GOT3 (cell line): ENCODE results near the gene PDE3A.

ENCODE experiments used
- DNase-seq: peaks from one replicate; lab custom pipeline; 2025; ENCODE audit warnings: mixed read lengths; lab: John Stamatoyannopoulos, UW

PDE3A gene

DNA sequence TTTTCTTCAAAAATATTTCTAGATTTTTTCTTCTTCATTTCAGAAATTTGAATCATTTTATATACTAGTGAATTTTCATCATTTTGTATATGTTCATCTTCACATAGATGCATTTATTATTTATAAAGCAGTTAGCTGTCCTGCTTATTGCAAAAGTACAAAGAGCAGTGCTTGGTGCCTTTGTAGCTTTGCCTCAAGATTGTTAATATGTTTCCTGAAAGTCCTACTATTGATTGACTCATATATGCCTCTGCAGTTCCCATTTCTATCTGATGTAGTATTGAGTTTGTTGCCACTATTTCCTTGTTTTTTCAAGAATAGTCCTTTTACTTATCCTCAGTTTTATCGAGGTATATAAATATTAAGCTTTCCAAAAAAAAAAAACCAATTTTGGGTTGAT lies 89.7 kb downstream of the PDE3A start:
- no peak for DNase-seq

DNA sequence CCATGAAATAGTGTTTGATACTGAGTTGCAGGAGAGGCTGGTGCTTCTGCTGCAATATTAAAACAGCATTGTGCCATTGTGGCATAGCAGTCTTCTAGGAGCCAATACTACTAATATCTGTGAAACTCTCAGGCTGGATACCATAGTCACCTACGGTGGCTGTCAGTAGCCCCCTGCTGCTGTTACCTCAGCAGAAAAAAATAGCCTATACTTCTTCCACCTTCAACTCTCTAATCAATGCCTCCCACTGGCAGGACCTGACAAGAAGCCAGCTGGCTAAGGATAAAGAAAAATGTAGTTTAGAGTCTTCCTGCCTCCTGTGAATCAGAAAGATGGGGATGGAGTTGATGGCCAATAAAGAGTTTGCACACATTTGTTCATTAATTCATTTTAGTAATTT lies 91.6 kb downstream of the PDE3A start:
- DNase-seq: no peak

DNA sequence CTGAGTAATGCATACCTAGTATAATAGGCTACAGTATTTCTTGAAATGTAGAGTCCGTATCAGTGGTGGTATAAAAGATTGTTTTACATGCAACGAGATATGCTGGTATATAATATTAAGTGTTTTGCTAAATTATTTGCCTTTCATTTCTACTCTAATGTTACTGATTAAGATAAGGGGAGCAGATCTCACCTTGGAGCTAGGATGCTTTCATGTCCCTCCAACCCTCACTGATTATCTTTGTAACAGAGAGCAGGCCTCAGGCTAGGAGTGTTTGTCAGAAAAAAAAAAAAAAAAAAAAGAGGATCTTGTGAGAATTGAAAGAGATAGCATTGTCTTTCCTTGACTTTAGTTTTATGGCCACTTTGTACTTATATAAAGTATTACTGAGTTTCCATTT lies 92.6 kb downstream of the PDE3A start:
- no peak for DNase-seq

DNA sequence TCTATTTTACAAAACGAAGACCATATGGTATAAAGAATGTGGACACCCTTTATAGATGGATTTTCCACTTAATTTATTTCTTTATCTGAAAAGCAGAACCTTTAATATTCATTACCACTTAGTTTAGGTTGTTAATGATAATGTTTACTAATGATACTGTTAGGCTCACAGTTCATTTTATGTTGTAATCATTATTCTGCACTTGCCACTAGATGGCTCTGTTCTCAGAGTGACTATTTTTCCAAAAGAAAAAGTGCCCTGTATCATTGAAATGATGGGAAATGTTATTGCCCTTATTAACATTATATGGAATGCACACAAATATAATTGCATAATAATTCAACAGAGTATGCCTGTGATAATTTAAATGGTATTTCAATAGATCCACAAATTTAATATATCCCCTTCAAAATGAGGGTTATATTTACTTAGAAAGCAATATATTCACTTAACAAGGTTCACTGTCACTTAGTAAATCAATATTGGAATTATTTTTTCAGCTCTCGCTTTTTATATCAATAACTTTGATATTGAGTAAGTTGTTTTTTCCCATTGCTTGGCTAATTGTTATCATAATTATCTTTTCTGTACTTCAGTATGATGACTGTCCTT lies 95.7 kb downstream of the PDE3A start:
- DNase-seq: no peak

DNA sequence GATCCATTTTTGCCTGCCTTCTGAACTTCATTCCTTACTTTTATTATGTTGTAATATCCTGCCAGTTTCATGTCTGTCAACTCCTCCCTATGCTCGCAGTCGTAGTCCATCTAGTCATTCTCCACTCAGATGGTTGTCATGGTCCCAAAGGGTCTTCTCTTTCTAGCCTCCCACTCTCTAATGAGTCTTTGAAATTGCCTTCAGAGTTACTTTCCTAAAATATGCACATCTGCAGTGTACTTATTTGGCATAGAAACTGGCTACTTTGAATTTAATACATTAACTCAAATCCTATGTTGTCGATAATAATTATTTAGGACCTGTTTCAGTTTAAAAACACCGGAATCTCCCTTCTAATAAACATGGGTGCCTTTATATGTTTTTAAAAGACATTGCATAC lies 101.0 kb downstream of the PDE3A start:
- DNase-seq: no peak

DNA sequence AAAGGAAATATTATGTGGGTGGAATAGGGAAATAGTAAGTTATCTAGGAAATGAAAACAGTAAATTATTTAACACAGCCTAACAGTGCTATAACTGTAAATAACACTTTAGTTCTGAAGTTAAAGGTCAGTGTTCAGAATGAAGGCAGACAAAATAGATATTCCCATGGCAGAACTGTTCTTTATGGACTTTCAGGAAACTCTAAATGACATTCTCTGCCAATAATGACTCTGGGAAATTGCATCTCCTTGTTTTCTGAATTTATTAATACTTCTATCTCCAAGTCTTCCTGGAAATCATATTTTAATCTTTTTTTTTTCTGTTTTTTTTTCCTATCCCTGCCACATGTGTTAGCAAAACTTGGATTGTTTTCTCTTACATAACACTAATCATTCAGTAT lies 101.4 kb downstream of the PDE3A start:
- no peak for DNase-seq

DNA sequence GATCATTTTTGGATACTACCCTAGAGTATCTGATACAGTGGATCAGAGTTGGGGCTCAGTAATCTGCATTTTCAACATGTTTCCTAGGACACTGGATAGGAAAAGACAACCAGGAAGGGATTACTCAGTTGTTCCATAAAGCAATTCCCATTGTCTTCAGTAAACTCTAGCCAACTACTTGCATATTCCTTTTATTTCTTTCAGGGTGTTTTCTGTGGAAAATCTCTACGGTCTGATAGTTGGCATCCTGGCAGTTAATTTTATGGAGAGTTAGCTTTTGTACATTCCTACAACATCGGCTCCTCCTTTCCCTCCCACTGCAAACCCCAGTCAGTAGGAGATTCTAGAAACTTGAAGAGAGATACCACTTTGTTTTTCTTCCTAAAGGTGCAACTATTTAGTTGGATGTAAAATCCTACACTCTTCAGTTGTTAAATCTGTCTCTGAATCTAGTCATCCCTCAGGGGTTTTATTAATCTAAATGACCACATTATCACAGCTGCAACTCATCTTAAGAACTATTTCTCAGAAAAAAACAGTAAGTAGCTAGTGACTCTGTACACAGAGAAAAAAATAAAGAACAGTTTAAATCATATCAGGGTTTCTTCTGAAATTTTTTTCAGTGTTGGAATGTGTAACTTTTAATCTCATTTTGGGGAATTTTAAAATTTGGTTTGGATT lies 103.9 kb downstream of the PDE3A start:
- no peak for DNase-seq

DNA sequence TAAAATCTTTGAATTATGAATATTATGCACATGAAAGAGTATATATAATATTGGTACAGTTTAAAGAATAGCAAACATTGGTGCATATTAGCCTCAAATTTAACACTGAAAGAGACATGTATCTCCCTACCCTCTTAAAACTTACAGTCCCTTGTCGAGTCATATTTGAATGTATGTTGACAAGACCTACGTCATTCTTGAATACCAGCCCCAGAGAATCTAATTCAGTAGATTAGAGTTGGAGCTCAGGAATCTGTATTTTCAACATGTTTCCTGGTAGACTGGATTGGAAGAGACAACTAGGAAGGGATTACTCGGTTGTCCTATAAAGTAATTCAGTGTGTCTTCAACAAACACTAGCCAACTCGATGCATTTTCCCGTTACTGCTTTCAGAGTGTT lies 104.8 kb downstream of the PDE3A start:
- no peak for DNase-seq

DNA sequence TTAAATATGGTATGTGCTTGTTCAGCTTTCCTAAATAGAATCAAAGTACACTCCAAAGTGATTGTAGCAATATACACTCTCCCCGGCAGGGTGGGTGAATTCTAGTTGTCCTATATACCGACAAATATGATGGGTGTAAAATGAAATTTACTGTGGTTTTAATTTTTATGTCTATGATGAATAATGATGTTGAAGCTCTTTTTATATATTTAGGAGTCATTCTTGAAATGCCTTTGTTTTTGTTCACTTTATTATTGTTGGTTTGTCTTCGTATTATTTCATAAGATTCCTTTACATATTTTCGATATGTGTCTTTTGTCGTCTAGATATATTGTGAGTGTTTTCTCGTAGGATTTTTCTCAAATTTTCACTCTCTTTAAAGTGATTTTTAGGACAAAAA lies 105.7 kb downstream of the PDE3A start:
- DNase-seq: no peak

DNA sequence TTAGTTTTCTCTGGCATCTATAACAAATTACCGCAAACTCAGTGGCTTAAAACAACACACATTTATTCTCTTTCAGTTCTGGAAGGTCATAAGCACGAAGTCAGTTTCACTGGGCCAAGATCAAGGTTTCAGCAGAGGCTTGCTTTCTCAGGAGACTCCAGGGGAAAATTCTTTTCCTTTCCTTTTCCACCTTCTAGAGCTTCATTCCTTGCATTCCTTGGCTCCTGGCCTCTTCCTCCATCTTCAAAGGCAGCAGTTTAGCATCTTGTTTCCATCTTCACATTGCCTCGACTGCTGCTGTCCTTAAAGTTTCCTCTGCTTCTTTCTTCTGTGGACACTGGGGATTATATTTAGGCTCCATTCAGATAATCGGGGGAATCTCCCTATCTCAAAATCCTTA lies 106.1 kb downstream of the PDE3A start:
- DNase-seq: no peak

DNA sequence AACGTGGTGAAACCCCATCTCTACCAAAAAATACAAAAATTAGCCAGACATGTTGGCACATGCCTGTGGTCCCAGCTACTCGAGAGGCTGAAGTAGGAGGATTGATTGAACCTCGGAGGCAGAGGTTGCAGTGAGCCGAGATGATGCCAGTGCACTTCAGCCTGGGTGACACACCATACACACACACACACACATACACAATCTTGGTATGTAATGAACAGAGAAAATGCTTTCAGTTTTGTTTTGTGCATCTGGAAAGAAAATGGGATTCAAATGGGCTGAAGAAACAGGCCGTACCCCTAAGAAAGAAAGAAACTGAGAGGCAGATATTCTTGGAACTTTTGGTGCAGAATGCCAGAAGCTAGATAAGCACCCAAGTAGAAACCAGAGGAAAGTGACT lies 107.2 kb downstream of the PDE3A start:
- no peak for DNase-seq

DNA sequence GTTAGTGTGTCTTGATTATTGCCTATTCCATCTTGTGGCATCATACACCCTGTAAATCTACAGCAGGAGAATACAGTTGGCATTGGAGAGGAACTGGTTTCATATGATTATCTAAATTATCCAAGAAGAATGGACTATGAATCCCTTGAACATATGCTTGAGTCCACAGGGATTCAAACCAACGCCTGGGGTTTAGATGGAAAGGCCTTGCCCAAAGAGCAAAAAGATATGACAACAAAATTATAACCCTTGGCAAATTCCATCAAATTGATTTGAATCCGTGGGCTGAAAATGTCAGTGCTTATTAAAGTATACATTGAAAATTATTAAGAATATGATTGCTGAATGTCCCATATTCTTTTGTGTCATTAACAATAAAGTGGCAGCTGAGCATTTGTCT lies 108.2 kb downstream of the PDE3A start:
- DNase-seq: no peak

DNA sequence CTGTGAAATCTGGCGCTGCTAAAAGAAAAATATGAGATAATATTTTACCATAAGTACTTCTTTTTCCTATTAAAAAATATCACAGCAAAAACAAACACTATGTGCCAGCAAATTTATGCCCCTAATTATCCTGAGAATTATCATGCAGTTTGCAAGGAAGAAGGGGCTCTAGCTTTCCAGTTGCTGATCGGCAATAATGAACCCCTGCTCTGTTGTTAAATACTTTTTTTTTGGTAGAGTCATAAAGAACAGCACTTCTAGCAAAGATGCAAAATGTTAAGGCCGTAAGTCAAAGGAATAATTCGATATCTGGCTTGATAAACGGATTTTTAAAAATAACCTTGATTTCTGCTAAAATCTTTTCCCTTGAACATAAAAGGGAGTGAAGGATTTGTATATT lies 108.9 kb downstream of the PDE3A start:
- DNase-seq: no peak

DNA sequence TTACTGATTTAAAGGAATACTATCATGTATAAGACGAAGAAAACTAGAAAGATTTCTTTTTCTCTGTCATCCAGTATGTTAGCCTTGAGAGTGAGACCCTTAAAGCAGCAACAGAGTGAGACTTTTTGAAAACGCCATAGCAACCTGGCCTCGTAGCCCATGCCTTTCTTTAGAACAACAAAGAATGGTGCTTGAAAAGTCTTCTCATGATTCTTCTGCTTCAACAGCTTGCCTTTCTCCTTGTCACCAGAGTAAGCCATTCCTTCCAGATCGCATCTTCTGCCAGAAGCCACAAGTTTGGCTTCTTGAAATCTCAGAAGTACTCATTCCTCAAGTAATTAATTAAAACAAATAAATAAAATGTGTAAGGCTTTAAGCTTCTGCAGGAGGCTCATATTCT lies 109.3 kb downstream of the PDE3A start:
- DNase-seq: no peak

DNA sequence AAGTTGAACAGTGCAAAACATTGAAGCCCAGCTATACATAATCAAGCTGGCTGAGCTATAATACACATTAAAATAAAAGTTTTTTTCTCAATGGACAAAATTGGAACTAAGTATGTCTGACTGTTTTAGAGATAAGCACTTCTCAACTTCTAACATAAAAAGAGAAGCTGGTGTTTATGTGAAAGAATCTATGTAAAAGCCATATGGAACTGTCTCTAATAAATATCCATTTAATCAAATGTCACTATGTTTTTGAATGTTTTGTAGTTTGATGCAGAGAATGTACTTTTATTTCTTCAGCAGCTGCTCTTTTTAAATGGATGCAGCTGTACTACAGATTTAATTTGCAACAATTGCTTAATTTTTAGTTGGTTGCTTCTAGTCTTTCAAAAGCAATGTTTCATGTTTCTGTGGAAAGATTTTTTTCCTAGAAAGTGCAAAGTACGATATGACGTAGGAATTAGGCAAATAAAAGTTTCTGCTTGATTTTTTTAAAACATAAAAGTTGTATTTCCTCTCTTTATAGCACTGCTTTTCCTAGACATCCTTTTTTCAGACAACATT lies 114.2 kb downstream of the PDE3A start:
- DNase-seq: no peak

DNA sequence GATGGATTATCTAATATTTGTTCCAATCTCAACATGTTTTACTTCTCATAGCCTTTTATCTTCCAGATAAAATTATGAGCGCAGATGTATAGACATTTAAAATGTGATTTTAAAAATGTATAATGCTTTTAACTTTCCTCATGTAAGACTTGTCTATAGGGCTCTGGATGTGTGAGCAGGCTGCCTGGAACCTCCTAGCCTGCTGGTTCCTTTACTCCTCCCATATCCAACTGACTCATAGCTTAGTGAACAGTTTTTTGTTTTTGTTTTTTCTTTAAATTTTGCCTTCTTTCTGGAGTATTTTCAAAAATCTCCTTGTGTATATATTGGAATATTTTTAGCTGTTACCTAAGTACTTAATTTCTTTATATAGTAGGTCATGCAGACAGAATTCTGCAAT lies 115.4 kb downstream of the PDE3A start:
- DNase-seq: no peak

DNA sequence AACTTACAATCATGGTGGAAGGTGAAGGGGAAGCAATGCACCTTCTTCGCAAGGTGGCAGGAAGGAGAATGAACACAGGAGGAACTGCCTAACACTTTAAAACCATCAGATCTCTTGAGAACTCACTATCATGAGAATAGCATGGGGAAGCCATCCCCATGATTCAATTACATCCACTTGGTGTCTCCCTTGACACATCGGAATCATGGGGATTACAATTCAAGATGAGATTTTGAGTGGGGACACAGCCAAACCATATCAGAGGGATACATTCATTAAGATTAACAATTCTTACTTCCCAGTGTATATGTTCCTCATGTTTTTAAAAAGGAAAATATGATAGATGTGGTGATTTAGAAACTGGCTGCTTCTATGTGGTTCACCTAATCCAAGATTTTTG lies 117.9 kb downstream of the PDE3A start:
- no peak for DNase-seq

DNA sequence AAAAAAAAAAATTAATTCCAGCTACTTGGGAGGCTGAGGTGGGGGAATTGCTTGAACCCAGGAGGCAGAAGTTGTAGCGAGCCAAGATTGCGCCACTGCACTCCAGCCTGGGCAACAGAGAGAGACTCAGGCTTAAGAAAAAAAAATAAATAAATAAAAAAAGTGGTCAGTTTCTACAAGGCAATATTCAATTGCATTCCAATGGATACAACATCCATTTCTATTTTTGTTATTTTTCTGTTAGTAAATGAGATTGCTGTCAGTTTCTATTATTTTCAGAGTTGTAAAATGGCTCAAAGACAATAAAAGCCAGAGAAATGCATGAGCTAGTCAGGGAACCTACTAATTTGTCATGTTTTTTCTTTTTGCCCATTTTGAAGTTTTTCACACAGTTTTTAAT lies 119.2 kb downstream of the PDE3A start:
- DNase-seq: no peak

DNA sequence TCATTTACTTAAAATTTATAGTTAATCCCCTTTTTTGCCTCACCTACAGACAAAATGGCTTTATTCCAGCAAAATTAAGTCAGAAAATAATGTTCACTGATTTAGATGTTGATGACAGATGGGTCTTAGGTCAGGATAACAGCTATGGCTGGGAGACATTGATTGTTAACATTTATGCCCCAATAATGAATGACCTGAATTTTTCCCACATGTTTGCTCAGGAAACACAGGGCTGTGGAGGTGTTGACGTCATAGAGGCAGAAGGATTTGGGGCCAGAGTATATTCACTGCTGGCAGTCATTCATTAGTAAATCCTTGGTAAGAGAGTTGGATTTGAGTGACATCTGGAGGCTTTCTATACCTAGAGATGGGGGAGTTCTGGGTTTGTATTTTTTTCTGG lies 121.3 kb downstream of the PDE3A start:
- DNase-seq: no peak

DNA sequence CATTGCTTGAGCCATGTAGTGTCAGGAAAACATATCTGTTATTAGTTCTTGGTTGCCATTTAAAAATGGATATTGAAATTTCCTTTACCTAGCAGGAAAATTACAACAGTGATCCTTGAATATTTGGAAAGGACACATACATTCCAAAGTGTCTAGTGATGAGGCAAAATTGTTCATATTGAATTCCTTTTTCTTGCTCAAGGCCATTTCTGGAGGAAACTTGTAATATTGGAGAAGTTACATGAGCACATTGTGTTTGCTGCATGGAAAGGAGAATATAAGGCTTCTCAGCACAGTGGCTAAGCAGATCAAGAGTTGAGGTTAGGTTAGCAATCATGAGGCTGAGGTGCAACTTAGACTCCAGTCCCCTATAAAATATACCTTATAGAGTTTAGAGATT lies 121.9 kb downstream of the PDE3A start:
- DNase-seq: no peak

DNA sequence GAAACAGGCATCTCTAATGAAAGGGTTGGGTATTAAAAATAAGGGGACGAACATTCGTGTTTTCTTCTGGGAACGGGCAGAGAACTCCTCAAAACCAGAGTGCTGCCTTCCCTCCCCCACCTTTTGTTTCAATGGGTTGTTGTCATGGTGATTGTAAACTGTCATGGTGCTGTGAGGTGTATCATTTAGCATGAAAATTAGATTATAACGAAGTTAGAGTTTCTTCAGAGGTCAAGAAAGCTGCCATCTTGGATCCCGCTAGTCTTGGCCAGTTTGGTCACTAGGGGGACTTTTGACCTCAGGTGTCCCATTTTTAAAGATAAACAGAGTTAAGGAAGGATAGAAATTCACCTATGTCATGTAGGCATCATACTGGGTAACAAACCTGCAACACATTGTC lies 123.0 kb downstream of the PDE3A start:
- DNase-seq: no peak

DNA sequence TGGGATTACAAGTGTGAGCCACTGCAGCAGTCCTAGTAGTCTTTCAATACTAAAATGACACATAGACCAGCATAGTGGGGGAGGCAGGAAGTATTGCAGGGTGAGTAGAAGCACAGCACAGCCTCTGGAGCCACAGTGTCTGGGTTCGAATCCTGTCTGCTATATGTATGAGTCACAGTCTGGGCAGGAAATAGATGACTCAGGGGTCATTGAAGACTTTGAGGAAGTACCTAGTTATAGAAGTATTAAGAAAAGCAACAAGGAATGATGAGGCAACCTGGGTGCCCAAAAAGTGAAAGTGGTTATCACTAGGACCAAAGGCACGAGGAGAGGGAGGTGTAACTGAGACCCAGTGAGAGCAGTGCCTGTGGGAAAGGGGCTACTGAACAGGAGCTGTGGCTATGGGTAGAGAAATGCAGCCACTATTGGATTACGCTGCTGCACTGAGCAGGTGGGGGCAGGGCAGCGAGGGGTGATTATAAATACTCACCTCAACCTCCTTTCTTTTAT lies 124.0 kb downstream of the PDE3A start:
- no peak for DNase-seq

DNA sequence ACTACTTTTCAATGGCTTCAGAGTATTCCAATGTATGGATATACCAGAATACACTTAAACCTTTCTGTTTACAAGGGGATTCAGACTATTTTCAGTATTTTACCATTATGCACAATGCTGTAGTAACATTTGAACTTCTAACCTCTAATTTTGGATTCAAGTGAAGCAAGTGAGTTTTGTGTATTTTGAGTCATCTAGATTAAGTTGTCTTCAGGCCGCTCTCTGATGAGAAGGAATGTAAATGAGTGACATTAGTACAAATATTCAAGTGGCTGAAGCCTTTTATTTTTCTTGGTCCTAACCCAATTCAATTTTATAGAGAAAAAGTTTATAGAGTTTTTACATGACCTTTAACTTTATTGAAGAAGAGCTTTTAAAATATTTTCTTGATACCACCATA lies 125.6 kb downstream of the PDE3A start:
- DNase-seq: no peak

DNA sequence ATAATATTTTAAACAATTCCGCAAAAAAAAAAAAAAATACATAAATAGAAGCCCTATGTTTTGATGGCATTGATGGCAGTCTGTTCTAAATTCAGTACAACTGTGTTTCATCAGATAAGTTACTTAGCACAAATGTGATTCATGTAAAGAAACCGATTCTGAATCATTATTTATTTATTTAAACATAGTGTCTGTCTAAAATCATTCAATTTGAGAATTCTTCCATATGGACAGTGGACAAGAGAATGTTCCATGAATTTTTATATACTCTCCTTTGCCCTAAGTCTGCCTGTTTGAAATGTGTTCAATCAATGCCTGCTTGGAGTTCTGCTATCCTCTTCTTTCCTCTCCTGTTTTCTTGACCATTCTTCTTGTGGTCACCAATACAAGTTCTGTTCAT lies 126.5 kb downstream of the PDE3A start:
- no peak for DNase-seq
